GM18873 (cell line): ENCODE measurements around the gene EGR1.
"Not testable (repeated sequence)": the region's sequence is repeated elsewhere in the genome, so short reads cannot be mapped to it uniquely, and the experiment has no call there.

Experiments
- ATAC-seq: cut with Tn5 transposase; IDR thresholded peaks from one replicate; pipeline ENCODE4 v1.9.1; 2021; ENCODE audit warnings: mild to moderate bottlenecking, moderate library complexity, moderate number of reproducible peaks; ENCODE audit not compliant: unreplicated experiment, low FRiP score

EGR1 gene

DNA sequence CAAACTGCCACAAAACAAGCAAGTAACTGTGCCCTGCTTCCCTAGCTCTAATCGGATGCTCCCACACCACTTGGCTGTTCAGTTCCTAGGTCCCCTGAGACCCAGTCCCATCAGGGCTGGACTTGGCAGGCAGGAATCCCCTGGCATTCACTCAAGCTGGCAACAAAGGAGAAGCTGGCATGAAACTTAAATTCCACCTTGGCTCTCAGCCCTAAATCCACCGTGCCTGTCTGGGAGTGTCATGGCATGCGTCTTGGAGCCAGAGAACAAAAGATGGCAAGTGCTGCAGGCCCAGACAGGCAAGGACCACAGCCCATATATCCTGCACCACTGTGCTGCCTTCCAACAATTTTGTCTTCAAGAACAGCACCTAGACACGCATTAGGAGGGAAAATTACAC, 39.5 kb downstream of the EGR1 start:
- ATAC-seq = no peak

DNA sequence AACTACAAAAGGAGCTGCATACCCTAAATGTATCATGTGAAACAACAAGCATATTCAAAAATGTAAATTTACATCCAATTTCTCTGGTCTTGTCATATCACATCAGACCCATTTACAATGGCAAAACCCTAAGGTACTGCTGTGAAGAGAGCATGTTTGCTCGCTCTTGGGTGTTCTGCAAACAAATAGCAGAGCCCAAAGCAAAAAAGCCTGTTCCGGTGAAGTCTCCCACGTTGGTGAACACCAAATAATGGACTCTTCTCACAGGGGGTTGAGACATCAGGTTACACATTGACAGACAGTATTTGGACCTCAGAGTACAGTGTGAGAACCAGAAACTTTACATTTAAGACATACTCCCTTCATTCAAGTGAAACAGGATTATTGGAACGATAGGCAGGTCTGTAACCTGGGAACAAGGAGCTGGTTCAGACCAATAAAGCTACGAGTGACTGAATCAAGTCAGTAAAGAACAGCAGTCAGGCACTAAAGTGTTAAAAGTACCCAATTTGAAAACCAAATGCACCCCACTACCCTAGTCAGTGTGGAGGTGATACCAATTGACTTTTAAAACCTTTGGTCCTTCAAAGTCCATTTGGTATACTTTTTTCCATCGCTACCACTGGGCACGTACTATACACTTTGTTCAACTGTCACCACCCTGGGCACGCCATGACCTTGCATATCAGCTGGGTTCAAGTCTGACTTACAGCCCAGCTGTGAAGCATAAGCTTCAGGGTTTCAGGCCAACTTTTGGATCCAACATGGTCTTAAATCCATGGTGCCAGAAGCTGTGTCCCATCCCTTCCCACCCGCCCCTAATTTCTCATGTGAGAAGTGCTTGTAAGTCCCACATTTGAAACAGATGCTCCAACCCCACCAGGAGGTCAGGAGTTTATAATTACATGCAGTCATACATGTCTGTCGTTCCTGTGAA, 41.4 kb downstream of the EGR1 start:
- ATAC-seq = no peak

DNA sequence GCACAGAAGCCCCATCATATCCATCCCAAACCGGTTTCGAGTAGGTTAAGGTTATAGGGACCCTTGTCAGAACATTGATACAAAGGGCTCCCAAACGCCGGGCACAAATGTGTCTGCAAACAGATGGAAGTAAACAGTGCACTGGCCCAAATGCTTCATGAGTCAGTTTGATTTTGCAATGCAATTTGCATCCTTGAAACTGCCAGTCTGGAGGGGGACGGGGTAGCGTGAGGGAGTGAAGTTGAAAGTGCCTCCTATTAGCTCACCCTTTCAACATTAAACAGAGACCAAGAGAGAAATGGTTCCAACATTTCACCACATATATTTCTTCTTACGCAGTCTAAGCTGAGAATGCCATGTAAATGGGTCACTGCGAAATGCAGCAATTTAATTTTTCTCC, 42.2 kb downstream of the EGR1 start:
- ATAC-seq = not testable (repeated sequence)

DNA sequence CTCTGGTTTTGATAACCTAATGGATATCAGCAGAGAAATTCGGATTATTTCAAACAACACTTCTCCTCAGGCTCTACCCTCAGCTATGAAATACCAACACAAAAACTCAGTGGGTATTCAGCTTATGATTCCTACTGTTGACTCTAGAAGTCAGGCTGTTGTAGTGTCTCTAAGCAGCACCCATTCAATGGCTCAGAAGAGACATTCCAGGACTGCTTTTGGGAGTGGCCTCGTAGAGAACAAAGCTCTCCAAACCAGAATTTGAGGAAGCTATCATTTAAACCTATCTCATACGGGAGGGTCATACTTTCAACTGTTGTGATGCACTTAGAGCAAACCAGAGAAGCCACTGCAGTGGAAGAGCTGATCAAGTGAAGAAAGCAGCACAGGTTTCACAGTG, 43.7 kb downstream of the EGR1 start:
- ATAC-seq = no peak

DNA sequence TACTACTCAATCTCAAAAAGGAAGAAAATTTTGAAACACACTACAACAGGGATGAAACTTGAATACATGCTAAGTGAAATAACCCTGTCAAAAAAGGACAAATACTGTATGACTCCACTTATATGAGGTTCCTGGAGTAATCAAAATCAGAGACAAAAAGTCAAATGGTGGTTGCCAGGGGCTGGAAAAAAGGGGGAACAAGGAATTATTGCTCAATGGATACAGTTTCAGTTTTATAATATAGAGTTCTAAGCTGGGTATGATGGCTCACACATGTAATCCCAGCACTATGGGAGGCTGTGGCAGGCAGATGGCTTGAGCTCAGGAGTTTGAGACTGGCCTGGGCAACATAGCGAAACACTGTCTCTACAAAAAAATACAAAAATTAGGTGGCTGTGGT, 48.7 kb downstream of the EGR1 start:
- ATAC-seq = no peak

DNA sequence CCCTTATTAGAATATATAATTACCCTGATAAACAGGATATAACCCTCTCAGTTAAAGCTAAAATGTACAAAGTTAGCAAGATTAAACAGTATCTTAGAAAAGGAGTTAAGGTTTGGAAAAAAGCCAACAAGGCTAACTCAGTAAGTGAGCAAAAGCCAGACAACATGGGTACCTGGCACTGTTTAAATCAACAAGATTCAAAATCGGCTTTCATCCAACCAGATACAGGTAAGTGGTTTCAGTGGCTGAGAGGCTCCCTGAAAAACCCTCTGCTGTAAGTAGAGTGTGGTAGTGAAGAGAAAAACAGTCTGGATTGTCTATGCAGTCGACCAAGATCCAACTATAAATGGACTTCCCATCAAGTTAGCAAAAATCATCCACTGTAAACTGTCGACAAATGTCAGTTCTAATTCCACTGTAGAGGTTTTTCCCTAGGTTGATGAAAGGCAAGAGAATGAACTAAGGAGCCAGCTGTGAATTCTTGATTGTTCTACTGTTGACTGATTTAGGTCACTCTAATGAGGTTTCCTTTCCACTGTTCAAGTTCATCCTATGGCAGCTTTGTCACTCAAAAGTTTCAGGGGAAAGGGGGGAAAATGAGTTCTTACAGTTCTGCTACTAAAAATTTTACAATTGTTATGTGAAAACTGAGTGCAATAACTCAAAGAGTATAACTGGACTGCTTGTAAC, 50.4 kb downstream of the EGR1 start:
- ATAC-seq = no peak

DNA sequence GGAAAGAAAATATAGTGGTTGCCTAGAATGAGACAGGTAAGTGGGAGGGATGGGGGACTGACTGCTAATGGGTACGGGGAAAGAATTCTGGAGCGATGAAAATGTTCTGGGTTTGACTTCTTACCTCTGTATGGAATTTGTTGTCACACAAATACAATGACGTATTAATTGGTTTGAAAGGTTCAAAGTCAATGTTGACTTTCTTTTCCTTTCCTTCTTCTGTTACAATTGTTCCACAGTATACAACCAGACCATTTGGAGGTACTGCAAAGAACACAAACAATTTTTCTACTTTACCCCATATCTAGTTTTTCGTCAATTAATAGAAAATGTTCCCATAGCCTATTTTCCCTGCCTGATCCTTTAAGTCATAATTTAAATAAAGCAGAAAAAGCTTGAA, 52.2 kb downstream of the EGR1 start:
- no peak for ATAC-seq
